Measurements from ENCODE around the gene PON1. TPM values are rescaled to one million over a fixed set of nuclear protein-coding genes. Genes with fewer than 3 reads are reported as not detected.

PON1 gene
- total and polyA plus RNA-seq, 5 donors from 2014 or later, result not detected

- no peak overlapping the region for H3K4me3 ChIP-seq (ENCODE audit: low read depth, low read length)
- no peak for ATAC-seq (ENCODE audit: low read depth in 2 of 2)
- H3K27ac Mint-ChIP-seq, result no peak overlapping the region
Measured at GRCh38 chr7:95323410-95324129, 762 bp downstream of the PON1 start.

GRCh38 chr7:95322854-95323253 is 1.5 kb downstream of the PON1 start:
- H3K4me1 Mint-ChIP-seq, result peaks cover 0 to 5% (median 0%) of the 10 kb centered on the region in 4 donors
- H3K27ac Mint-ChIP-seq, result no peak overlapping the region
- Histone ChIP-seq H3K36me3 (ENCODE audit: control insufficient read depth, insufficient read depth, low read length) (no peaks in the 10 kb centered on the region), H3K9me3 (ENCODE audit: control insufficient read depth in 2 of 2, low read length in 2 of 2) (no peaks in the 10 kb centered on the region), H3K4me1 (ENCODE audit: control insufficient read depth, insufficient read depth, low read length, poor library complexity, severe bottlenecking) (no peaks in the 10 kb centered on the region), H3K27me3 (ENCODE audit: control insufficient read depth, insufficient read depth, low read length) (peaks cover 2% of the 10 kb centered on the region), H3K27ac (ENCODE audit: insufficient read depth, low read length, poor library complexity, severe bottlenecking) (no peak overlapping the region), H3K4me3 (ENCODE audit: low read depth, low read length) (no peak overlapping the region)
- peaks cover 0 to 6% (median 0%) of the 10 kb centered on the region in 7 donors for H3K9me3 Mint-ChIP-seq
- ATAC-seq (ENCODE audit: low read depth in 2 of 2) (no peak), DNase-seq (no peak)
- no peaks in the 10 kb centered on the region for H3K36me3 Mint-ChIP-seq
- no peak overlapping the region for H3K4me3 Mint-ChIP-seq
- H3K27me3 Mint-ChIP-seq, result peaks cover 4% of the 10 kb centered on the region

More at GRCh38 chr7:95323410-95324129, 762 bp downstream of the PON1 start:
- Histone ChIP-seq H3K27ac (ENCODE audit: insufficient read depth, low read length, poor library complexity, severe bottlenecking) (no peak overlapping the region), H3K9me3 (ENCODE audit: control insufficient read depth in 2 of 2, low read length in 2 of 2) (no peaks in the 10 kb centered on the region), H3K36me3 (ENCODE audit: control insufficient read depth, insufficient read depth, low read length) (no peaks in the 10 kb centered on the region), H3K4me1 (ENCODE audit: control insufficient read depth, insufficient read depth, low read length, poor library complexity, severe bottlenecking) (no peaks in the 10 kb centered on the region), H3K27me3 (ENCODE audit: control insufficient read depth, insufficient read depth, low read length) (peaks cover 2% of the 10 kb centered on the region)
- Mint-ChIP-seq H3K4me3 (no peak overlapping the region), H3K4me1 (peaks cover 0 to 2% (median 0%) of the 10 kb centered on the region in 4 donors), H3K27me3 (peaks cover 5% of the 10 kb centered on the region), H3K36me3 (no peaks in the 10 kb centered on the region), H3K9me3 (peaks cover 0 to 7% (median 0%) of the 10 kb centered on the region in 7 donors)
- DNase-seq, result no peak

- Mint-ChIP-seq H3K4me3 (no peak overlapping the region), H3K27me3 (no peaks in the 10 kb centered on the region), H3K9me3 (peaks cover 0 to 5% (median 0%) of the 10 kb centered on the region in 7 donors), H3K36me3 (no peaks in the 10 kb centered on the region), H3K27ac (no peak overlapping the region), H3K4me1 (peaks cover 0 to 5% (median 0%) of the 10 kb centered on the region in 4 donors)
- no peak for DNase-seq
- no peak for ATAC-seq (ENCODE audit: low read depth in 2 of 2)
- no peaks in the 10 kb centered on the region for H3K36me3 ChIP-seq (ENCODE audit: control insufficient read depth, insufficient read depth, low read length)
- H3K4me1 ChIP-seq (ENCODE audit: control insufficient read depth, insufficient read depth, low read length, poor library complexity, severe bottlenecking), result no peaks in the 10 kb centered on the region
- no peaks in the 10 kb centered on the region for H3K9me3 ChIP-seq (ENCODE audit: control insufficient read depth in 2 of 2, low read length in 2 of 2)
- H3K4me3 ChIP-seq (ENCODE audit: low read depth, low read length), result no peak overlapping the region
- peaks cover 2% of the 10 kb centered on the region for H3K27me3 ChIP-seq (ENCODE audit: control insufficient read depth, insufficient read depth, low read length)
- H3K27ac ChIP-seq (ENCODE audit: insufficient read depth, low read length, poor library complexity, severe bottlenecking), result no peak overlapping the region
Measured at GRCh38 chr7:95322396-95322795, 1.9 kb downstream of the PON1 start.

GRCh38 chr7:95321720-95322119 is 2.6 kb downstream of the PON1 start:
- Mint-ChIP-seq H3K4me1 (peaks cover 0 to 5% (median 0%) of the 10 kb centered on the region in 4 donors), H3K27ac (no peak overlapping the region), H3K4me3 (no peak overlapping the region), H3K36me3 (no peaks in the 10 kb centered on the region), H3K9me3 (peaks cover 0 to 5% (median 0%) of the 10 kb centered on the region in 7 donors), H3K27me3 (no peaks in the 10 kb centered on the region)
- ATAC-seq (ENCODE audit: low read depth in 2 of 2), result no peak
- Histone ChIP-seq H3K27ac (ENCODE audit: insufficient read depth, low read length, poor library complexity, severe bottlenecking) (no peak overlapping the region), H3K9me3 (ENCODE audit: control insufficient read depth in 2 of 2, low read length in 2 of 2) (no peaks in the 10 kb centered on the region), H3K36me3 (ENCODE audit: control insufficient read depth, insufficient read depth, low read length) (no peaks in the 10 kb centered on the region), H3K4me1 (ENCODE audit: control insufficient read depth, insufficient read depth, low read length, poor library complexity, severe bottlenecking) (no peaks in the 10 kb centered on the region), H3K27me3 (ENCODE audit: control insufficient read depth, insufficient read depth, low read length) (peaks cover 2% of the 10 kb centered on the region), H3K4me3 (ENCODE audit: low read depth, low read length) (no peak overlapping the region)
- no peak for DNase-seq

GRCh38 chr7:95320651-95321050 is 3.7 kb downstream of the PON1 start:
- peaks cover 0 to 5% (median 0%) of the 10 kb centered on the region in 4 donors for H3K4me1 Mint-ChIP-seq
- H3K36me3 Mint-ChIP-seq, result no peaks in the 10 kb centered on the region
- H3K9me3 Mint-ChIP-seq, result peaks cover 0 to 5% (median 0%) of the 10 kb centered on the region in 7 donors
- peaks cover 2% of the 10 kb centered on the region for H3K27me3 Mint-ChIP-seq
- ATAC-seq (ENCODE audit: low read depth in 2 of 2) (no peak), DNase-seq (no peak)
- H3K4me3 Mint-ChIP-seq, result no peak overlapping the region
- Histone ChIP-seq H3K9me3 (ENCODE audit: control insufficient read depth in 2 of 2, low read length in 2 of 2) (no peaks in the 10 kb centered on the region), H3K4me3 (ENCODE audit: low read depth, low read length) (no peak overlapping the region), H3K36me3 (ENCODE audit: control insufficient read depth, insufficient read depth, low read length) (no peaks in the 10 kb centered on the region), H3K4me1 (ENCODE audit: control insufficient read depth, insufficient read depth, low read length, poor library complexity, severe bottlenecking) (no peaks in the 10 kb centered on the region), H3K27ac (ENCODE audit: insufficient read depth, low read length, poor library complexity, severe bottlenecking) (no peak overlapping the region), H3K27me3 (ENCODE audit: control insufficient read depth, insufficient read depth, low read length) (no peaks in the 10 kb centered on the region)
- H3K27ac Mint-ChIP-seq, result no peak overlapping the region

- H3K36me3 Mint-ChIP-seq, result no peaks in the 10 kb centered on the region
- H3K4me3 Mint-ChIP-seq, result no peak overlapping the region
- DNase-seq (no peak), ATAC-seq (ENCODE audit: low read depth in 2 of 2) (no peak)
- Histone ChIP-seq H3K4me1 (ENCODE audit: control insufficient read depth, insufficient read depth, low read length, poor library complexity, severe bottlenecking) (no peaks in the 10 kb centered on the region), H3K9me3 (ENCODE audit: control insufficient read depth in 2 of 2, low read length in 2 of 2) (no peaks in the 10 kb centered on the region), H3K4me3 (ENCODE audit: low read depth, low read length) (no peak overlapping the region), H3K27ac (ENCODE audit: insufficient read depth, low read length, poor library complexity, severe bottlenecking) (no peak overlapping the region), H3K36me3 (ENCODE audit: control insufficient read depth, insufficient read depth, low read length) (no peaks in the 10 kb centered on the region), H3K27me3 (ENCODE audit: control insufficient read depth, insufficient read depth, low read length) (no peaks in the 10 kb centered on the region)
- H3K27ac Mint-ChIP-seq, result no peak overlapping the region
- peaks cover 6% of the 10 kb centered on the region for H3K27me3 Mint-ChIP-seq
- peaks cover 0 to 2% (median 0%) of the 10 kb centered on the region in 7 donors for H3K9me3 Mint-ChIP-seq
- H3K4me1 Mint-ChIP-seq, result peaks cover 0 to 2% (median 0%) of the 10 kb centered on the region in 4 donors
Measured at GRCh38 chr7:95319570-95319969, 4.8 kb downstream of the PON1 start.

GRCh38 chr7:95318501-95319100 is 5.7 kb downstream of the PON1 start:
- no peak overlapping the region for H3K4me3 ChIP-seq (ENCODE audit: low read depth, low read length)
- no peaks in the 10 kb centered on the region for H3K4me1 ChIP-seq (ENCODE audit: control insufficient read depth, insufficient read depth, low read length, poor library complexity, severe bottlenecking)
- Mint-ChIP-seq H3K9me3 (peaks cover 0 to 2% (median 0%) of the 10 kb centered on the region in 7 donors), H3K36me3 (no peaks in the 10 kb centered on the region), H3K4me3 (no peak overlapping the region), H3K4me1 (peaks cover 0 to 2% (median 0%) of the 10 kb centered on the region in 4 donors), H3K27me3 (peaks cover 6% of the 10 kb centered on the region), H3K27ac (no peak overlapping the region)
- H3K36me3 ChIP-seq (ENCODE audit: control insufficient read depth, insufficient read depth, low read length), result no peaks in the 10 kb centered on the region
- H3K27ac ChIP-seq (ENCODE audit: insufficient read depth, low read length, poor library complexity, severe bottlenecking), result no peak overlapping the region
- ATAC-seq (ENCODE audit: low read depth in 2 of 2), result no peak
- H3K27me3 ChIP-seq (ENCODE audit: control insufficient read depth, insufficient read depth, low read length), result no peaks in the 10 kb centered on the region
- no peak for DNase-seq
- H3K9me3 ChIP-seq (ENCODE audit: control insufficient read depth in 2 of 2, low read length in 2 of 2), result no peaks in the 10 kb centered on the region
